NOMO-1 treated with DMSO at 0.1 percent for 48 hours (cell line): ENCODE results near the gene TMPRSS13.
A peak's percentile ranks its signal among the peaks of the same experiment; 100 is the strongest.
"Not testable (repeated sequence)": the region's sequence is repeated elsewhere in the genome, so short reads cannot be mapped to it uniquely, and the experiment has no call there.

Experiments used
- DNase-seq: peaks from one replicate; lab custom pipeline; 2025; ENCODE audit not compliant: unreplicated experiment; lab: John Stamatoyannopoulos, UW

The TMPRSS13 gene

DNA sequence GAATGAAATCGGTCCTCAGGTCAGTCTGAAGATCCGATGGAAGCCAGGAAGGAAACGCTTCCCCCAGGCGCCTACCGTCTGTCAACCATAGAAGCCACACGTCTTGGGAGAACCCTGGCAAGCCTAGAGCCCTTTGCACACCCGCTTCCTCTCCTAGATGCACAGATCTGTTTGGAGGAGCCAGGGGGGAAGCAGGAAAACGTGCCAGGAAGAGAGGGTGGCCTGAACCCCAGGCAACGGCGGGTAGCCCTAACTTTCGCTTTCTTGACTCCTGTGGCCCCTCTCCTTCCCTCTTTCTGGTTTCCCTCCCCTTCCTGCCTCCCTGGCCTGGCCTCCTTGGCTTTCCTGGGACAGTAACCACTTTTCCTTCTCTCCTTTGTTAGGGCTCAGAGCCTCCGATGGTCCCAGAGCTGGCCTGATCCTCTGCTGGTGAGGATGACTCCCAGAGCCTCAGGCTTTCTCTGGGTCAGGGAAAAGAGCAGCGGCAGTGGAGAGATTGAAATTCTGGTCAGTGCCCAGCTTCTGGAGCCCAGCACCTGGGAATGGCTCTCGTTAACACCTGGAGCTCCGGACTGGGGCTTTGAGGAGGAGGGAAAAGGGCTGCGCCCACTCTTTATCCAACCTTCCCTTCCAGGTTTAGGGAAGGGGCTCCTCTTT, 54.8 kb downstream of the TMPRSS13 start:
- no peak for DNase-seq

DNA sequence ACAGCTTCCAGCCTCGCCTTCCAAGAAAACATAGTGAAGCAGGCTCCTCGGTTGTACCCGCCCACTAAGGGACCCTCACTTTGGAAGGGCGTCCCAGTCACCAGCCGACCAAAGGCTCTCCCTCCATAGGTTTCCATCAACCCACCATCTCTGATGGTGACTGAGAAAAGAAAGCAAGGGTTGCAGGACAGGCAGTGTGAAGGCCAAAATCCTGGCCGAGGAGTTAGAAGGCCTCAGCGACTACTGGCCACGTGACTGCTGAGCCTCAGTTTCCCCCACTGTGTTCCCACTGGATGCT, 55.4 kb downstream of the TMPRSS13 start:
- DNase-seq: no peak

DNA sequence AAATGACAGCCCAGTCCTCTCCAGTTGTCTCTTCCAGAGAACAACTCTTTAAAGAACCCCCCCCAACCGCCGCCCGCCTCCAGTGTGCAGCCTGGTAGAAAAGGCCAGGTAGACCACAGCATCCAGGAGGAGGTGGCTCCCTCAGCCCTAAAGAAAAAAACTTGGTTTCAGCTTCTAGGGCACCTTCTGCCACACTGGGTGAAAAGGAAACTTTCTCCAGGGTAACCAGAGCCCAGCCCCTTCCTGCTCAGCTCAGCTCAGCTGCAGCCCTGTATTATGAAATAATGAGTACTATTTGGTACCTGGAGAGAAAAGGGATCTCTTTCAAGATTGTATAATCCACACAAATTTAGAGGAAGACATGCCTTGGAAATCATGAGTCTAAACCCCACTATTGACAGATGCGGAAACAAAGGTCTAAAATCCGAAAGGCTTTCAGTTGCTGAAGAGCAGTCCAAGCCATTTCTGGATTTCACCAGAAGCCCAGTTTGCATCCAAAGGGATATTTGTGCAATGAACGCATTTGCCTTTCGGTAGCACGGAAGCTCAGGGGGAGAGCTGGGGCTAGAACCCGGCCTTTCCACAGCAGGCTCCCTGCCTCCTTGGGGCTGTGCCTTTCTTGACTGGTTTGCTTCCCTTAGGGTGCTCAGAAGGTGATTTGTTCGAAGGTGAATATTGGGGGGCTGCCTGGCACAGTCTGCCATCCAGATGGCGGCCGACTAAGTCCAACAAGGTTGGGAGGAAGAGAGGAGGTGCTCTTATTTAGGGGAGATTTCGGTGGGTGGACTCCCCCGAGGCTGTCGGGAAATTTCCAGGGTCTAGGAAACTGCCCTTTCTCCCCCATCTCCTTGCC, 56.0 kb downstream of the TMPRSS13 start:
- no peak for DNase-seq

DNA sequence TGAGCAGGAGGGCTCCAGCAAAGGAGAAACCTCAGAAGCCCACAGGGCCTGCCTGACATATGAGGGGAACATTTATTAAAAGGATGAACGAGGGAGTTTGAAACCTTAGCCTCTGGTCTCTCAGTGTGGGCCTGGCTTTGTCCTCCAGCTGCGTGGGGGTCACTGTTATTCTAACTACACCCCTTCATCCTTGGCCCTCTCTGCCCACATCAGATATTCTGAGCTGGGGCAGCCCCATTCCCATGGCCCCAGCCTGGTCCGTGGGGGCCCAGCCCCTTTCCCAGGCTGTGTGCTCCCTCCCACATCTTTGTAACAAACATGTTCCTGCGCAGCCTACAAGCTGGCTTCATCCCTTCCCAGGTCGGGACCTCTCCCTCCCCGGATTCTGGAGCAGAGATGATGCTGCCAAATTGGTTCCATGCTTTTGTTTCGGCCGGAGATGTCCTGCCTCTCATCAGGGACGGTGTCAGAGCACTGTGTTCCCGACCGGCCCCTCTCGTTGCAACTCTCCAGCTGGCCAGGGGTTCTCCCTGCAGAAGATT, 56.7 kb downstream of the TMPRSS13 start:
- DNase-seq: no peak

DNA sequence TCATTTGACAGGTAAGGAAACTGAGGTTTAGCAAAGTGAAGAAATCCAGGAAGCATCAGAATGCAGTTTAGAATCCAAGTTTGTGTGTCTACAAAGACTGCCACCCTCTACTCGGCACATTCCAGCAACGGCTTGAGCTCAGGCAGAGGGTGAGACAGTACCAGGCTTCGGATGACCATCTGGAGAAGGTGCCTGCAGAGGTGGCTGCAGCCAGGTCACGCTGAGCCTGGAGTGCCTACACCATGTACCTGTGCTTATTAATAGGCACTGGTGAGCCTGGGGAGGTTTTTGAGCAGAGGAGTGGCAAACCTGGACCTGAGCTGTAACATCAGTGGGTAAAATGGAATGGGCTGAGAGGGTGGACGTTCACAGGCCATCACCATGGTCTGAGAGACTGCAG, 57.4 kb downstream of the TMPRSS13 start:
- DNase-seq: no peak

DNA sequence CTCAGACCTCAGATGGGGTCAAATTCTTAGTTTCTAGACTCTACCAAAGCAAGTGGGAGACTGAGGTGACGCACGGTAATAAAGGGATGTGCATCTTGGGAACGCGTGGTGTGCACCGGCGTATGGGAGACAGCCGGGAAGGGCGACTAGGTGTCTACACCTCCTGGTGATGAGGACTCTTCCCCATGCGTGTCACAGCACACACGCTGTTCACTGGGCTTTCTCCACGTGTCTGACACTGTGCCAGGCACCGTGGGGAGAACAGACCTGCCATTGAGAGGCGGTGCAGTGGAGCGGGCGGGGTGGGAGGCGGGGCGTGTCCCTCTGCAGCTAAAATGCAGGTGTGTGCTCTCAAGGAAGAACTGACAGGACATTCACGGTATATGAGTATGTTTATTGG, 58.0 kb downstream of the TMPRSS13 start:
- no peak for DNase-seq

DNA sequence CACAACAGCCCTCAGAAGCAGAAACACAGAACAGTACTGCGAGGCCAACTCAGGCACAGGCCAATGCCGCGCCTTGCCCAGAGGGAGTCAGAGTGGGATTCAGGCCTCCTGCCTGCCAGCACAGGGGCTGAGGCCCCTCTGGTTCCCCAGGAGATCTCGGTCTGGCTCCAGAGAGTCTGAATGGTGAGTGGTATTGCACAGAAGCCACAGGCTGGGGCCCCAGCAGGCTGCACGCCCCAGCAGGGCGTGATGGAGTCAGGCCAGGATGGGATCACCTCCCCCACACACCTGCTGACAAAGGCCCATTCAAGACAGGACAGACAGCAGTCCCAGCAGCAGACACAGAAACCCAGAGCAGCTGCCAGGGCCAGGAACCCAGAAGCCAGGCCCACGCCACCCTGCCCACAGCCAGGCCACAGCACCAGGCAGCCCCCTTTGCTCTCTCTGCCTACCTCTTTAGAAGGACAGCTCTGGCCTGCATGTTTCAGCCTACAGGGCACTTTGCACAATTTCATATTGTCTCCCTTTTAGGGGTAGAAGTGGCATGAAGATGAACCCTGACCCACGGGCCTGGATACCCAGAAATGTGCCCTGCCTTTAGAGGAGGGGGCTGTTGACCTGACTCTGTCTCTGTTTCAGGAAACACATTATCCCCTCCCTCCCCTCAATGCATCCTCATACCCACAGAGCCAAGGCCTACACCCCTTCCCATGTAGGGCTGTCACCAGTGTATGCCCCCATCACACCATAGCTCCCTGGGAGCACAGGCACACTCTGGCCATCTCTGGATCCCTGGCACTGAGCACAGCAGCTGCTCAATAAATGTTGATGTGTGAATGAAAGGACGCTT, 58.9 kb downstream of the TMPRSS13 start:
- no peak for DNase-seq

DNA sequence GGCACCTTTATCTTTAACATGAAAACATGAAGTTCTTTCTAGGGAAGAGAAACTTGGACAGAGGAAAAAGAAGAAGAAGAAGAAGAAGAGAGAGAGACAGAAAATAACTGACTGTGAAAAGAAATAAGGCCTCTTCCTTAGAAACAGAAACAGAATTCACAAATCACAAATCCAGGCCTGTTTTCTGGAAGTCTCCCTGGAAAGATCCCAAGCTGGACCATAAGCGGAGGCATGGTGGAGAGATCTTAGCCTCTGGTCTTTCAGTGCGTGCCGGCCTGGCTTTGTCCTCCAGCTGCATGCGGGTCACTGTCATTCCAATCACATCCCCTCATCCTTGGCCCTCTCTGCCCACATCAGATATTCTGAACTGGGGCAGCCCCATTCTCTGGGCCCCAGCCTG, 59.6 kb downstream of the TMPRSS13 start:
- peak; percentile 20 for DNase-seq

DNA sequence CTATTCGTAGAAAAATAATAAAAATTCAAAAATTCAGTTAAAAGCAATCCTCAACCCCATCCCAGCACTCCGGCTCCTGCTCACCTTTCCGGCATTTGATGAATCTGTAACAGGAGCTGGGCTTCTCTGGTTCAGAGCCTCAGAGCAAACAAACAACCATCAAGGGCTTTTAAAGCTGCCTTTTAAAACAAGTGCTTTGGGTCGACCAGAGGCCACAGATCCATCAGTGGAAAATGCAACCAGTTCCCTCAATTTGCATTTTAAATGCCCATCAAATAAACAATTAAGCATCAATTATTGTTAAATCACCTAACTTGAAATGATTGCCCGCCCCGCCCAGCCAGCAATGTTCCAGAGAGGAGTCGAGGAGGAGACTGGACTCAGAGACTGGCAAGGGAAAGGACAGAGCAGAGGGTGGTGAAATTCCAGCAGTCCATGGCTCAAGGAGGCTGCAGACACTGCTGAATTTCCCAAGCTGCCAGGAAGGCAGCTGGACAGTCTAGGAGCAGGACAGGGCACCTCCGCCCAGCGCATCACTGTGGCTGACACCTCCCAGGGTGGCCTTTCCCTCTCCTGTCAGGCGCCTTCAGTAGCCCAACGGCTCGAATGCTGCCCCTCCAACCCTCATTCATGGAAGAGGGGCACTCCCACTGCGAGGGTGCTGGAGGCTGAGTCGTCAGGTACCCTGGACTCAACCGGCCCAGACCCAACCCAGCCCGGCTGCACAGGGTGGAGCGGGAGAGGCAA, 60.2 kb downstream of the TMPRSS13 start:
- no peak for DNase-seq

DNA sequence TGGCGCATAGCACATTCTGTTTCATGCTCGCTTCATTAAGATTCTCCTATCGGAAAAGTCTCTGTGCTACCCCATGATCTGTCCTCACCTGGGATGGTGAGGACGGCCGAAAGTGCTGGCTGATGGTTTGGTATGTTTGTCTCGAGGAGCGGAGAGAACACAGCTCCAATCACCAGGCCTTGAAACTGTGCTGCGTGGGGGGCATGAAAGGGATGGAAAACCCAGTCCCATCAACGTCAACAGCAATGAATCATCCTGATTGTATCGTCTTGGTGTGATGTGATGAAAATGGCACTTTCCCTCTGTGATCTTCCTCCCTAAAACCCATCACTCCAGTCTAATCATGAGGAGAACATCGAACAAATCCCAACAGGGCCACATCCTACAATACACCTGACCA, 61.1 kb downstream of the TMPRSS13 start:
- DNase-seq: no peak

DNA sequence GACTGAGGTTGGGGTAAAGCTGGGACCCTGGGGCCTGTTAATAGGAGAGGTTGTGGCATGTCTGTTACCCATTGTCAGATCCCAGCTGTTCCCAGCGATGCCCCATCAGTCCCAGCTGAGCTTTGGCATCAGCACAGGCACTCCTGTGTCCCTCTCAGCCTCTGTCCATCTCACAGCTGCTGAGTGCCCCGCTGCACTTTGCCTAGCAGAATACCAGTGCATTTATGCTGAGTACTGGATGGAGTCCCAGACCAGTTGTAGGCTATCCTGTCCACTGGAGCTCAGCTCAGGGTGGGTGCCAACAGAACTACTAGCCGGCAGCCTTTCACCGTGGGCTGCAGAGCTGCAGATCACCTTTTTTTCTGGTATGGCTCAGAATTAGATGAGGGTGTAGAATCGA, 62.7 kb downstream of the TMPRSS13 start:
- no peak for DNase-seq

DNA sequence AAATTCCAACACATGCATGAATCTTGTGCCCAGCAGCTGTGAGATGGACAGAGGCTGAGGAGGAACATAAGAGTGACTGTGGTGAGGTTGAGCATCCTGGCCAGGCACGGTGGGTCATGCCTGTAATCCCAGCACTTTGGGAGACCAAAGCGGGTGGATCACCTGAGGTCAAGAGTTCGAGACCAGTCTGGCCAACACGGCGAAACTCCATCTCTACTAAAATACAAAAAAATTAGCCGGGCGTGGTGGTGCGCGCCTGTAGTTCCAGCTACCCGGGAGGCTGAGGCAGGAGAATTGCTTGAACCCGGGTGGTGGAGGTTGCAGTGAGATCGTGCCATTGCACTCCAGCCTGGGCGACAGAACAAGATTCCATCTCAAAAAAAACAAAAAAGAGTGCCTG, 63.7 kb downstream of the TMPRSS13 start:
- DNase-seq: not testable (repeated sequence)

DNA sequence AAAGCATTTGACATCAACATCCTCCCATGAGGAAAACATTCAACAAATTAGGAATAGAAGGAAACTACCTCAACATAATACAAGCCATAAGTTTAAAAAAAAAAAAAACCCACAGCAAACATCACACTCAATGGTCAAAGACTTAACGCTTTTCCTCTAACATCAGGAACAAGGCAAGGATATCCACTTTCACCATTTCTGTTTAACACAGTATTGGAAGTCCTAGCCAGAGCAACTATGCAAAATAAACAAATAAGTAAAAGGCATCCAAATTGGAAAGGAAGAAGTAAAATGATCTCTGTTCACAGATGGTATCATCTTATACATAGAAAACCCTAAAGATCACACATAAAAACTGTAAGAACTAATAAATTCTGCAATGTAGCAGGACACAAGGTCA, 65.8 kb downstream of the TMPRSS13 start:
- no peak for DNase-seq

DNA sequence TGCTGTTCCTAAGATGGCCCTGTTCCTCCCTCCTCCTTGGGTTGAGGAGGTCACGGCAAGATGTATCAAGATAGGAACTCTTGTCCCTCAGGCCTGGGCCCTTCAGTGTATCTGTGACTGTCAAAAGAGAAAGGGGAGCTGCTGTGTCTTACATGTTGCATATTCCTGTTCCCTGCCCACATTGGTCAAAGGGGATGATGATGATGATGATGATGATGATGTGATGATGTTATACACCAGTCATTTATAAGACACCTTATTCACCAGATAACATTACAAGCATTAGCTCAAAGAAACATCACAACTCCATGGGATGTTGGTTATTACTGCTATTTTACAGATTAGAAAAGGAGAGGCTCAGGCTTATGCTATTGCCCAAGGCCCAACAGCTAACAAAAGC, 66.4 kb downstream of the TMPRSS13 start:
- DNase-seq: no peak

DNA sequence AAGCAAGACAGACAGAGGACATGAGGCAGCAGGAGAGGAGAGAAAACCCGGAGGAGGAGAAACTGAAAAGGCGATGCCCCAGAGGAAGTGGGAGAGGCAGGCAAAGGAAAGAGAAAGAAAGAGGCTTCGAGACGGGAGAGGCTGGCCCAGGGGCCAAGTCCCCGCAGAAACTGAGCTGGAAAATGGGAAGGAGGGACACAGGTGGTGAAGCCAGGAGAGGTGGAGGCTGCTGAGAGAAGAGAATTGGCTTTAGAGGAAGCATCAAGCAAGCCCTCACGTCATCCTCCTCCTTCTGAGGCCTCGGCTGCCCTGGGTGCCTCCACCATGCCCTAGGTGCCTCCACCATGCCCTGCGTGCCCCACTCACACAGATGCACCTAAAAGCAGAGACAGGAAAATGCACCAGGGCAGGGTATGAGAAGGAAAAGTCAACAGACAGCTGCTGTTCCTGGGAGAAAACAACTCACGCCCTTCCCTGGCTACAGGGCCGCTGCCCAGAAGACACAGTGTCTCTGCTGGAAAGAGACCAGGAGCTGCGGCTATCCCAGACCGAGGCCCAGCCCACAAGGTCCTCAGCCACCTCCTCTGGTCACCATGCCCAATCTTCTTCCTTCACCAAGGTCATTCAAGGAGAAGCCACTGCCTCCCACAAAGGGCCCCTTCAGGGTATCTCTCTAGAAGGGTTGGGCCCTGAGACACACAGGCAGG, 67.0 kb downstream of the TMPRSS13 start:
- no peak for DNase-seq

DNA sequence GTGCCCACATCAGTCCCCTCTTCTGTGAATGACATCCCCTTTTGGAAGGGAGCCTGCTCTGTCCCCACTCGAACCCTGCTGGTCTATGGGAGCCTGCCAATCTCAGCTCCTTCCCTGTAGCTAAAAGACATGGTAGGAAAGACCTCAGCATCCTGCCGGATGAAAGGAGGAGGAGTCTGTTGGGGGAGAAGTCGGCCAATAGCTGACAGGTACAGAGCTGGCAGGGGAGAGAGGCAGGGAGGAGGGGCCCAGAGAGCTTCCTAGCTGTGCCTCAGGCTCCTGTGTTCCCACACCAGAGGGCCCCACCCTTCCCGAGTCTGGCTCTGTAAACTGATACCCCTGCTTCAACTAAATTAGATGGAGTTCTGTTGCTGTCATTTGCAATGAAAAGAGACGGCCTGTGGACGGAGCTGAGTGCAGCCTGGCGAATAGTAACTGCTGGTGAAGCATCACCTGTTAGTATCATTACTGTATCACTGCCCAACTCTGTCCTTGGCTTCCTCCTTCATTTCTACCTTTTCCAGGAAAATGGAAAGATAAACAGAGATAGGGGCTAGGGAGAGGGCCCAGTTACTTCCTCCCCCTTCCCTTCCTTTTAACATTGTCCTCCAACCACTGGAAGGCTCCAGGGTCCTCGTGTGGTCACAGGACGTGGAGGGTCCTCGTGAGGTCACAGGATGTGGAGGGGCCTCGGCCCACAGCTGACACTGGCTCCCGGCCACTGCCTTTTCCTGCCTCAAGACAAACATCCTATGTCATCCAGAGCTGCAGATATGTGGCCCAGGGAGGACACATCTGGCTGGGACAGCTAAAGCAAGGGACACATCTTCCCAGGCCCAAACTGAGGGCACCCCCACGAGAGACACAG, 67.8 kb downstream of the TMPRSS13 start:
- DNase-seq: no peak

DNA sequence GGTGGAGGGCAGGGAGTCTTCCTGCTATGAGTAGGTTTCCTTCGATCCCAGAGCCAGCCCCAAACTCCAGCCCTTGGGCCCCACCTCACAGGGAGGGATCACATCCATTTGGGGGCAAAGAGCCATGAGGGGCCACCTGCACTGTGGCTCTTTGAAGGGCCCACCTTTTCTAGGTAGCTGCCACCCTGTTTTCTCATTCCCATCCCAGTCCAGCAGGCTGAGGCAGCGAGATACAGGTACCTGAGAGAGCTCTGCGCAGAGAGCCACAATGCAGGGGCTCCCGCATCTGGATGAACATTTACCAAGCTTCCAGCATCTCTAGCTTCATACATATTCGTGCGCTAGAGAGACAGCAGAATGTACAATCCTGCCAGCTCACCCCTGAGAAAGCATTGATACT, 69.1 kb downstream of the TMPRSS13 start:
- DNase-seq: no peak

DNA sequence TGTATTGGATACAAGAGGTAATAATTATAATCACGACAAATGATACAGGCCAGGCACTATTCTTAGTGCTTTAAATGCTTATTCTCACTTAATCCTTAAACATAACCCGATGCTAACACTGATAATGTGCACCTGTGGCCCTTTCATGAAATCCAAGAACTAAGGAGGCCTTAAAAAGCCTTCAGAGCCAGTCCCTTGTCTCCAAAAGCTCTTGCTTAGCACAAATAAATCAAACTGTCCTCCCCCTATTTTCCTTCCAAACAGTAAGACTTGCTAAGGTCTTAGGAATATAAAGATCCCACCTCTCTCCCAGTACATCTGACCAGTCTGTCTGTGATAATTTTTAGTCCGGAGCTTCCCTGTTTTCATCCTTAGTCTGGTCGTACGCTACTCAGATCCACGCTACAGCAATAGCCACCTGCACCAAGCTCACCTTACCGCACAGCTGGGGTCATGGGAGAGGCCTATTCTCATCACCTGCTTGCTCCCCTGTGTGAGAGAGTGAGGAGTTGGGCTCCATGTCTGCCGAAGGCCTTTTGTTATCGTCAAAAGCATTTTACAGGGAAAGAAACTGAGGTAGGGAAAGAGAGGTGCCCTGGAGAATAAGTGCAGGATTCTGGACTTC, 69.6 kb downstream of the TMPRSS13 start:
- DNase-seq: no peak

DNA sequence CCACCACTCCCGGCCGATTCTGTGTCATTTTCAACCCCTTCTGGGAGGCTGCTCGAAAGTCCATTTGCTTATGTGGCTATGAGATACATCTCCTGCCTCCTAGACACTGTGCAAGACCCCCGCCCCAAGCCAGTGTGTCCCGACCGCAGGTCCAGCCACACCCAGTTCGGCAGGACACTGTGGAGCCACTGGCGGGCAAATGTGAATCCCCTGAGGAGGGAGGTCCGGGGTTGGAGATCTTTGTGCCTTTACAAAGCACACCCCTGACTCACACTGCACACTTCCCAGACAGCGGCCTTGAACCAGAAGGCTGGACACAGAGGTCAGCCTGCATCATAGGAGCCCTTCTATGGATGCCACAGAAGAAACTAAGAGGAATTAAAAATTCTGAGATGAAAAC, 70.1 kb downstream of the TMPRSS13 start:
- DNase-seq: no peak
